Breast epithelium (tissue), 4 donors: ENCODE results near the gene UBR2. TPM values are rescaled to one million over a fixed set of nuclear protein-coding genes. Genes with fewer than 3 reads are reported as not detected.

Experiments used
- DNase-seq, 2 donors: peaks; one replicate each; pipeline ENCODE4 v3.0.0-alpha.2; 2019; ENCODE audit warnings: low spot score in 2 of 2
- H3K27ac ChIP-seq, 2 donors: fragments of 200-600 bp; sonication (generic) in 1 of 2; one replicate each; pipeline ENCODE4 v1.5.1; 2016 to 2019; ENCODE audit warnings: mild to moderate bottlenecking in 1 of 2
- H3K27me3 ChIP-seq, 2 donors: fragments of 200-600 bp; sonication (generic) in 1 of 2; one replicate each; pipeline versions ENCODE4 v1.5.1 to v1.6.0; 2017 to 2019; ENCODE audit warnings: control low read depth in 1 of 2, mild to moderate bottlenecking in 1 of 2
- H3K36me3 ChIP-seq: fragments of 200-600 bp; one replicate; pipeline ENCODE4 v1.5.1; 2019
- H3K4me1 ChIP-seq, 2 donors: fragments of 200-600 bp; sonication (generic); one replicate each; pipeline ENCODE4 v1.5.1; 2016 to 2019; ENCODE audit warnings: control low read depth in 1 of 2
- H3K4me3 ChIP-seq, 3 donors: fragments of 200-600 bp; sonication (generic); 1 replicate in 2 of 3; 2 replicates in 1 of 3; pipeline ENCODE4 v1.5.1; 2016 to 2019; ENCODE audit warnings: mild to moderate bottlenecking in 3 of 3, moderate library complexity in 2 of 3
- H3K9me3 ChIP-seq, 2 donors: fragments of 200-600 bp; sonication (generic) in 1 of 2; one replicate each; pipeline ENCODE4 v1.5.1; 2016 to 2019; ENCODE audit warnings: control low read depth in 1 of 2
- CTCF ChIP-seq, 3 donors: fragments of 450-650 bp; IDR thresholded peaks; one replicate each; pipeline ENCODE4 v1.5.1; 2016 to 2017; ENCODE audit warnings: antibody characterized with exemption in 3 of 3, mild to moderate bottlenecking in 3 of 3, moderate library complexity in 3 of 3
- POLR2A ChIP-seq: fragments of 450-650 bp; IDR thresholded peaks from one replicate; pipeline ENCODE4 v1.6.1; 2016; ENCODE audit warnings: antibody characterized with exemption, mild to moderate bottlenecking, moderate library complexity
- POLR2AphosphoS5 ChIP-seq, 3 donors: sonication (generic); formaldehyde crosslinking; IDR thresholded peaks; one replicate each; pipeline ENCODE4 v1.6.1; 2017; ENCODE audit warnings: antibody characterized with exemption in 3 of 3
- intact Hi-C: fragments of 100-400 bp; cut with DNase I; formaldehyde crosslinking; loops from one replicate; pipeline ENCODE4 v1.15.1; 2023; ENCODE audit warnings: low total_unique reads
- total RNA-seq, 3 donors: library from RNA; depleted of rRNA; stranded (reverse); fragments of >200 nt; gene quantifications; one replicate each; pipeline ENCODE4 v1.1.0, GENCODE V29; 2016

Gene UBR2
- total RNA-seq: 10 to 100 TPM; 33.8 to 46.2 (median 33.8) TPM

DNA sequence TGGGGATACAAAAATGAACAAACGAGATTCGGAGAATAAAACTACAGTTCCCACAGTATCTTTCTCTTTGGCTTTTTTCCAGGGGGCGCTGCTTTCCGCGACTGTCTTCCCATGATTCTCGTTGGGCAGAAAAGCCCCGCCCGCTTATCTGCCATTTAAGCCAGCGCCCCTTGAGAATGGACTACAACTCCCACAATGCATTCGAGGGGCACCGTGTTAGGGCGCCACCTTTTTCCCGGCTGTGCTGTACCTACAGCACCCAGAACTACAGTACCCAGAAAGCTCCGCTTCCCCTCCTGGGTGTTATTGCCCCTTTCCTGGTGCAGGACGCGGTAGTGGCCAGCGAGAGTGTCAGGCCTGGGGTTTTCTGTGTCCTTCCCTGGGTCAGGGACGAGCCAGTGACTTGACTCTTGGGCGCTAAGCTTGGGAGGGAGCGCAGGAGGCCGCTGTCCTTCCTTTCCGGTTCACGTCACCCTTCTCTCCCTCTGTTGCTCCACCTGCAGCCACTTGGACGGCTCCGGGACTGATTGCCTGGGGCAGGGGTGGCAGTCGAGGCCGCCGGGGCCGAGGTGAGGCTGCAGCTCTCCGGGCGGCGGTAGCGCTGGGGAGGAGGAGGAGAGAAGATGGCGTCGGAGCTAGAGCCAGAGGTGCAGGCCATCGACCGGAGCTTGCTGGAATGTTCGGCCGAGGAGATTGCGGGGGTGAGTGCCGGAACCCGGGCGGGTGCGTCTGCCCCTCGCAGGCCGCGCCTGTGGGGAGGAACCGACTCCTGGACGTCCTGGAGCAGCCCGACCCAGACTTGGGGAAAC lies at the start of gene UBR2:
TSS of gene UBR2 (plus strand) at position 333 of the 809 bp plus-strand sequence. CDS start at position 624, 291 bp downstream.
- peak; percentile 94 to 98 for DNase-seq
- Histone ChIP-seq H3K4me3 (peak within 1 kb of the TSS; percentile 77 to 84 (median 84)), H3K4me1 (no peaks in the 10 kb centered on the region), H3K27me3 (no peaks in the 10 kb centered on the region), H3K36me3 (no peaks in the 10 kb centered on the region), H3K27ac (peak within 1 kb of the TSS; percentile 94 to 96), H3K9me3 (no peaks in the 10 kb centered on the region)
- intact Hi-C loops: no loop called here
- TF ChIP-seq POLR2AphosphoS5 (IDR thresholded peaks at IDR 0.05) (peak; percentile 90 to 95 (median 95)), CTCF (IDR thresholded peaks at IDR 0.05) (peak in 2 of 3 donors; percentile 15 to 19), POLR2A (peak; percentile 73)

DNA sequence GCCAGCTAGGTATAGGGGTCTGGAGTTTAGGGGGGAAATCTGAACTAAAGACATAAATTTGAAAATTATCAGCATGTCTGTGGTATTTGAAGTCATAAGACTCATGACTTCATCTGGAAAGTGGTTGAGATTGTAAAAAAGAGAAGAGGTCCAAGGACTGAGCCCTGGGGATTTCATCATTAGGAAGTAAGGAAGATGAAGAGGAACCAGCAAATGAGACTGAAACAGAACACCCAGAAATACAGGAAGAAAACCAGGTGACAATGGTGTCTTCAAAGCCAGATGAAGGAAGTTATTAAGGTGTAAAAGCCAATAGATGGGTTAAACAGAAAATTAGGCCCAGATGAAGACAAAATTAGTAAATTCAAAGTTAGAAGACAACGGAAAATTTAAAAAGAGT lies 49.1 kb upstream of the UBR2 start:
- TF ChIP-seq POLR2AphosphoS5 (IDR thresholded peaks at IDR 0.05): no peak
- no peak for TF ChIP-seq POLR2A
- no peak for TF ChIP-seq CTCF (IDR thresholded peaks at IDR 0.05)
- Histone ChIP-seq H3K4me3 (no peak overlapping the region), H3K27ac (no peak overlapping the region), H3K4me1 (no peaks in the 10 kb centered on the region), H3K9me3 (peaks cover 0 to under 1% of the 10 kb centered on the region in 2 donors), H3K36me3 (no peaks in the 10 kb centered on the region), H3K27me3 (no peaks in the 10 kb centered on the region)
- no peak for DNase-seq
- intact Hi-C loops: no loop called here

DNA sequence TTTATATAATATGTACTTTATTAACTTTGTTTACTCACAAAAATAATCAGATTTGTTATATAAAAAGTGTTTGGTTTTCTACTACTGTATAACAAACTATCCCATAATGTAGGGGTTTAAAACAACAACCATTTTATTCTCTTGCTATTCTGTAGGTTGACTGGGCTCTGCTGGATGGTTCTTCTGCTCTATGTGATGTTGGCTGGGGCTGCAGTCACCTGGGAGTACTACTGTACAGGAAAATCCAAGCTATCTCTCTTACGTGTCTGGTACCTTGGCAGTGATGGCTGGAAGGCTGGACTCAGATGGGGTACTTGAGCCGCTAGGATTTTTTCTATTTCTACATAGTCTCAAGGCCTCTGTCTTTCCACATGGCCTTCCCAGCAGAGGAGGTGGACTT lies 44.0 kb upstream of the UBR2 start:
- Histone ChIP-seq H3K27ac (no peak overlapping the region), H3K36me3 (no peaks in the 10 kb centered on the region), H3K4me3 (no peak overlapping the region), H3K4me1 (no peaks in the 10 kb centered on the region), H3K9me3 (peaks cover 6 to 9% of the 10 kb centered on the region in 2 donors), H3K27me3 (no peaks in the 10 kb centered on the region)
- no peak for DNase-seq
- intact Hi-C loops: no loop called here
- TF ChIP-seq POLR2A: no peak
- no peak for TF ChIP-seq CTCF (IDR thresholded peaks at IDR 0.05)
- TF ChIP-seq POLR2AphosphoS5 (IDR thresholded peaks at IDR 0.05): no peak

- DNase-seq: no peak
- TF ChIP-seq CTCF (IDR thresholded peaks at IDR 0.05) (no peak), POLR2AphosphoS5 (IDR thresholded peaks at IDR 0.05) (no peak), POLR2A (no peak)
- Histone ChIP-seq H3K9me3 (peaks cover 6 to 9% of the 10 kb centered on the region in 2 donors), H3K4me1 (no peaks in the 10 kb centered on the region), H3K27me3 (no peaks in the 10 kb centered on the region), H3K36me3 (no peaks in the 10 kb centered on the region), H3K4me3 (no peak overlapping the region), H3K27ac (no peak overlapping the region)
- intact Hi-C loops: no loop called here
Measured at GRCh38 chr6:42520786-42521607, 42.8 kb upstream of the UBR2 start.

- TF ChIP-seq POLR2AphosphoS5 (IDR thresholded peaks at IDR 0.05): no peak
- no peak for TF ChIP-seq CTCF (IDR thresholded peaks at IDR 0.05)
- no peak for TF ChIP-seq POLR2A
- no peaks in the 10 kb centered on the region for H3K27me3 ChIP-seq
- no peak for DNase-seq
- no peaks in the 10 kb centered on the region for H3K4me1 ChIP-seq
- H3K36me3 ChIP-seq: no peaks in the 10 kb centered on the region
- no peak overlapping the region for H3K27ac ChIP-seq
- intact Hi-C loops: no loop called here
- H3K4me3 ChIP-seq: no peak overlapping the region
- peaks cover 6 to 9% of the 10 kb centered on the region in 2 donors for H3K9me3 ChIP-seq
Measured at GRCh38 chr6:42522036-42522435, 41.8 kb upstream of the UBR2 start.
